NCI-H2196 (cell line): ENCODE data around the gene CACNB4.
"Not testable (repeated sequence)": the region's sequence is repeated elsewhere in the genome, so short reads cannot be mapped to it uniquely, and the experiment has no call there.

Source experiments
- DNase-seq: peaks from one replicate; lab custom pipeline; 2025; ENCODE audit not compliant: unreplicated experiment; lab: John Stamatoyannopoulos, UW

Gene CACNB4

DNA sequence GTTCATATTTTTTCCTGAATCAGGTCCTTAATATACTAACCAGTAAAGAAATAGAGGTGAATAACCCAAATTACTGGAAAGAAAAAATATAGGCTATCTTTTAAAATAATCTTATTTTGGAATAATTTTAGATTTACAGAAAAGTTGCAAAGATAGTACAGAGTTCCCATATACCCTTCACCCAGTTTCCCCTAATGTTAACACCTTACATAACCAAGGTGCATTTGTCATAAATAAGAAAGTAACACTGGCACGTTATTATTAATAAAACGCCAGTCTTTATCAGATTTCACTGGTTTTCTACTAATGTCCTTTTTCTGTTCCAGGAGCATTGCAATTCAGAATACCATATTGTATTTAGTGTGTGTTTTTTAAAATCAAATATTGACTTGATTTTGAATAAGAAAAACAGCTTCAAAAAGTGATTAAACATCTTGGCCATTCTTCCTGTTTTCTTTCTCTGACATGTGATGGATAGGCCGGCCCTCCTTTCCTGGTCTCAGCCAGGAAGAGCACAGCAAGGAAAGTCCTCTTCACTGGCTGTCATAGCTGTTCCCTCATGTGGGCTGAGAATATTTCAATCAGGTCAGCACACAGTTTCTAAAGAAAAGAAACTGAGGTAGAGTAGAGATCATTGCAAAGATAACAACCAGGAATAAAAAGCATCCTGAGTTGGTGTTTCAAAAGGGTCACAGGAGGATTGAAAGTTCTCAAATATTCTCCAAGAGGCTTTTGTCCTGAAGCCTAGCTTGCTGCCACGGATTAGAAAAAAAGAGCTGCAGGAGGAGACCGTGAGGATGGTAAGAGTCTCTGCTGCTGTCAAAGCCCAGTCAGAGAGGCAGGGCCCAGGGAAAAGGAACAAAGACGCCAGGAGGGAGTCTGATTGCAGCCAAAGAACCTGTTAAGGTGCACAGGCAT, 191.3 kb downstream of the CACNB4 start:
- no peak for DNase-seq

DNA sequence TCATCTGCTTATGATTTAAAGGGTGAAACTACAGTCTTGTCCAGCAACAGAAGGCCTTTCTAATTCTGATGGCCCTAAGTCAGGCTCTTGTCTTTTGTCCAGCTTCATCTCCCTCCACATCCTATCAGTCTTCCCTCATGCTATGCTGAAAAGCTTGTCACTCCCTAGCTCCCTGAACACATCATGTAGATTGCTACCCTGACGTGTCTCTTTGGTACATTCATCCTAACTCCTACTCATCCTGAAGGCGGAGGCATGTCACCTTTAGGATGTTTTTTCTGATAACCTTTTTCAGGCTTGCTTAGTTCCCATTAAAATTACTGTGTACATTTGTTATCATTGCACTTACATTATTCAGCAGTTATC, 192.2 kb downstream of the CACNB4 start:
- DNase-seq, result no peak

DNA sequence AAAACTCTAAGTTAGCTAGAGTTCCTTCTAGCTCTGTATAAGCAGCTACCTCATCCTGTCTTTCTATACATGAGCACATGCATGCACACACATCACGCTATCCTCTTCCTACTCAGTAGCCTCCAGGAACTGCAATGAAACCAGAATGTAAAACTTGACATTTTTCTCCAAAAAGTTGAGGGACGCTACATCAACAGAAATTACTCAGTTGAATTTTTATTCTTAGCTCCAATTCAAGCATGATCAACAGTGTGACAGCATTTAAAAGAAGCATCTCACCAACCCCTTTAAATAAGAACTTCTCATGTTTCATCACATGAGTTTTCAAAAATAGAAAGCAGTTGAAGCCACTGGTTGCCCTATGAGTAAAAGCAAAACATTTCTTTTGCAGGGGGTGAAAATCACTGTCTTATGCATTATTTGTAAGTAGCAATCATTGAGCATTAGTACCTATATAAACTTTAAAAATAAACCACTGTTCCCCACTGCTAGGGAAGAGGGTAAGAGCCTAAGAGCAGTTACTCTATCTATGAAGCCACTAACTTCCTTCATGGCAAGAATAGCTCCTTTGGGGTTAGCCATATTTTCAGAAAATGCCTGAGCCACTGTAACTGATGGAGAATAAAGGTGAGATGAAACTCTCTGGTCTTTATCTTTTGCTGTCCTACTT, 192.7 kb downstream of the CACNB4 start:
- DNase-seq, result no peak

DNA sequence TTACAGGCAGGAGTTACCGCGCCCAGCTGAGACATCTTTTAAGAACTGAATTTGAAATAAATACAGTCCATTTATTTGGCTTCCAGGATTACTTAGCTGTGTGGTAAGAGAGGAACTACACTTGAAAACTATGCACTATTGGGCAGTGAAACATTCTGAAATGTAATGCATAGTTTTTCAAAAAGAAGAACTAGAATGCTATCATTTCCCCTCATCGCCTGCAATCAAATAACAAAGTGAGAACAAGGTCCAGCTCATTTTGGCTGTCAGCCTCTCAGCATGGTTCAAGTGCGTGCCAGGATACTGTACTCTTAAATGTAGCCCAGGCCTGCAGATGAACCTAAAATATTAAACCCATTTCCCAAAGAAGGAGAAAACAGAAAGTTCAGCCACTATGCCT, 194.0 kb downstream of the CACNB4 start:
- DNase-seq, result no peak

- DNase-seq, result no peak
Measured at GRCh38 chr2:151904021-151904420, 194.8 kb downstream of the CACNB4 start.

DNA sequence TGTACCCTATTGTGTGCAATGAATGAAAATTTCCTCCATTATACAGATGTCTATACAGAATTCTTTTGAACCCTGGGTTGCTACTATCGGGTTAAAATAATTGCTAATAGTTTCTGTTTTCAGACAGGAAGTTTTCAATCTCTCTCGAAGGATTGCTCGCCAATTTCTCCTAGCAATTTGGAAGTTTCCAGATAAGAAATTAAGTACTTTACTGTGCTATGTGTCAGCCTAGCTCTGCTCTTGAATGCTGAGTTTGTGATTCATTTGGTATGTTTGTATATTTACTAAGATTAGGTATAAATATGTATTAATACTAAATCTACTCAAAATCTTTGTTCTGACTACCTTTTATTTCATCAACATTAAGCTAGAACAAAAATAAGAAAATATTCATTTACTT, 196.0 kb downstream of the CACNB4 start:
- DNase-seq, result no peak

- no peak for DNase-seq
Measured at GRCh38 chr2:151900331-151900730, 198.5 kb downstream of the CACNB4 start.

GRCh38 chr2:151899156-151899555, 199.7 kb downstream of the CACNB4 start:
- no peak for DNase-seq

DNA sequence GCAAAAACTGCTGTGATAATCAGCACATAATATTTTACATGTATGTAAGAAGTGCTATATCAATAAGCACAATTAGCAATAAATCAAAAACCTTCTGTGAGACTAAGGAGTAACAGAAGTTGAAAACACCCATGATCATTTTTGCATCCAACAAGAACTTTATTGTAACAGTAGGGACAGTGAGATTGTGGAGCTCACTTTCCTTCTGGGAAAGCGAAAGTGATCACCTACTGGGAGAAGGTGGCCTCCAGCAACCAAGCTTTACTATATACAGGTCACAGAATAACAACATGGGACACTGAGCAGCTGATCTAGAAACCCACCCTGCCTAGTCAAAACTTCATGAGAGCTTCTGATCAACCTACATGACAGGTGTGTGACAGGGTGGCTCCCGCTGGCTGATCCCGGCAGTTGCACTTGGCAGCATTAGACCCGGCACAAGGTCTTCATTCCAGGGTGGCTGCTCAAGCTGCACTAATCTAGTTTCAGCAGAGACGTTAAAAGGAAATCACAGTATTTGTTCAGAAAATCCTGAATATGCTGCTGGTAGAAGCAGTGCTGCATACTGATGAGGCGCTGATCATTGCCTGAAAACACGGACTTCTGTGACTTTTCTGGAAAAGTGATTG, 207.2 kb downstream of the CACNB4 start:
- DNase-seq, result no peak

GRCh38 chr2:151887164-151887563, 211.7 kb downstream of the CACNB4 start:
- DNase-seq, result no peak

- DNase-seq, result peak; percentile 17
Measured at GRCh38 chr2:151886241-151886640, 212.6 kb downstream of the CACNB4 start.

DNA sequence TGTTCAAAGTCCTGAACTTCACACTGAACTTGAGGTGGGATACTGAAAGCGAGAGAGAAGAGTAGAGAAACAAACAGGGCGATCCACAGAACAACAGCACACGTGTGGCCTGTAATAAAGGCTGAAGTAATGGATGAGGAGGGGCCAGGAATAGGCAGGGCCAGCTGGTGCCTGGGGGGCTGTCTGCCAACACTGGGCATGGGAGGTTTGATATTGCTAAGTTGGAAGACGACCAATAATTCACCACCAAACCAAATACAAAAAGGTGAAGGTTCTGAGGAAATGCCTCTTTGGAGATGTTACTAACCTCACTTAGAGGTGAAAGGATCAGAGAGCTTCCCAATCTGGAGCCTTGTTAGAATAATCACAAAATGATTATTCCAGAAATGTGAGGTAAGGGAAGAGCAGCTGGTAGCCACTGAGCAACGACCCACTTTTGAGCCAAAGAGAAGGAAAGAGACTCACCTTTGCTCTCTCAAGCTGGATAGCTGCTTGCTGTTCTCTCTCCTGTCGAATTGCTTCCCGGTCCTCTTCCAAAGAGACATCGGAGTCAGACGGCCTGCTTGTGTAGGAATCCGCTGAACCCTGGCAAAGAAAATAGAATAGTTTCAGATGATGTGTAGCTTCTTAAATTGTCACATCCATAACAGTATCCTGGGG, 215.9 kb downstream of the CACNB4 start:
- DNase-seq, result no peak

- DNase-seq, result no peak
Measured at GRCh38 chr2:151881342-151881741, 217.5 kb downstream of the CACNB4 start.

- DNase-seq, result no peak
Measured at GRCh38 chr2:151880586-151880985, 218.3 kb downstream of the CACNB4 start.

- no peak for DNase-seq
Measured at GRCh38 chr2:151878655-151879563, 219.9 kb downstream of the CACNB4 start.

GRCh38 chr2:151878204-151878603, 220.6 kb downstream of the CACNB4 start:
- no peak for DNase-seq

DNA sequence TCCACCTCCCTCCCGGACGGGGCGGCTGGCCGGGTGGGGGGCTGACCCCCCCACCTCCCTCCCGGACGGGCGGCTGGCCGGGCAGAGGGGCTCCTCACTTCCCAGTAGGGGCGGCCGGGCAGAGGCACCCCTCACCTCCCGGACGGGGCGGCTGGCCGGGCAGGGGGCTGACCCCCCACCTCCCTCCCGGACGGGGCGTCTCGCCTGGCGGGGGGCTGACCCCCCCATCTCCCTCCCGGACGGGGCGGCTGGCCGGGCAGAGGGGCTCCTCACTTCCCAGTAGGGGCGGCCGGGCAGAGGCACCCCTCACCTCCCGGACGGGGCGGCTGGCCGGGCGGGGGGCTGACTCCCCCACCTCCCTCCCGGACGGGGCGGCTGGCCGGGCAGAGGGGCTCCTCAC, 223.2 kb downstream of the CACNB4 start:
- DNase-seq, result not testable (repeated sequence)

DNA sequence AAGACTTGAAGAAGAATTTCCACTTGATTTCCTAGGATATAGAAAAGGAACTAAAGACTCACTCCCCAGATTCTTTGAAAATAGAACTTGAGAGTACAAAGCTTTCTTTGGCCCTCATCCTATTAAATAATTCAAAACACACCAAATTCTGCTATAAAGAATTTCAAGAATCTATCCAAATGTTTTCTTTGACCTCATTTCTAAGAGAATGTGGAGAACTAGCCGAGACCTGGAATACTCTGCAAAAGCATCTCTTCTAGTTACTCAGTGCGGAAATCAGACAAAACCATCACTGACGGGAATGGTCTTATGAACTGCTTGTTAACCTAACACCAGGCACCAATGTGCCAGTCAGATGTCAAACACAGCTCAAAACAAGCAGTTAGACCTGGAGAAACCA, 226.4 kb downstream of the CACNB4 start:
- no peak for DNase-seq

DNA sequence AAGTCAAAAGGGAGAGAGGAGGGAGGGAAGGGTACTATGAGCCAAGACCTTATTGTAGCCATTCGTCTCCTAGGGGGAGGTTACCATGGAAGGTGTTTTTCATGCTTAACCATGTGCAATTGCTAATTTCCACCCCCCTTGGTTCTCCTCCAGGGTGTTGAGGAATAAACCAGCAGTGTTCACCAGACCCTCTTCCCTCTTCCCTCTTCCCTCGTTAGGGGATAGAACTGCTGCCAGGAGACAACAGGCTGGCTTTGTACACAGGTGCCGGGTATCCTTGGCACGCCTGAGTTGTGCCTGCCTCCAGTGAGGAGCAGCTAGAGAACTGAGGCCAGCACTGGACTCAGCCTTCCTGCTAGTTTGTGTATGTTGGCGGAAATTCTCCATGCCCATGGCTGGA, 229.6 kb downstream of the CACNB4 start:
- DNase-seq, result no peak

GRCh38 chr2:151862700-151863099, 236.1 kb downstream of the CACNB4 start:
- DNase-seq, result peak; percentile 37
